Body of pancreas (tissue), 4 donors: Measurements from ENCODE around the gene VAPB. TPM values are rescaled to one million over a fixed set of nuclear protein-coding genes. Genes with fewer than 3 reads are reported as not detected.

Experiments used
- ATAC-seq: fragments of 150-250 bp; one replicate; pipeline ENCODE4 v1.9.1; 2016
- DNase-seq, 4 donors: peaks; one replicate each; pipeline ENCODE4 v3.0.0-alpha.2; 2019
- H3K27ac ChIP-seq, 4 donors: fragments of 200-600 bp; sonication (generic); 1 replicate in 3 of 4; 2 replicates in 1 of 4; pipeline versions ENCODE4 v1.5.1 to v1.6.1; 2016 to 2019; ENCODE audit warnings: mild to moderate bottlenecking in 1 of 4, mixed read lengths in 1 of 4, moderate library complexity in 1 of 4
- H3K27me3 ChIP-seq, 2 donors: fragments of 200-600 bp; sonication (generic); one replicate each; pipeline ENCODE4 v1.6.0; 2016; ENCODE audit warnings: mild to moderate bottlenecking in 1 of 2
- H3K36me3 ChIP-seq, 2 donors: fragments of 200-600 bp; sonication (generic); replicated peaks in 1 of 2; 2 replicates each; pipeline ENCODE4 v1.5.1; 2016; ENCODE audit warnings: low read depth in 2 of 2; ENCODE audit not compliant: insufficient read depth in 1 of 2
- H3K4me1 ChIP-seq: fragments of 200-600 bp; sonication (generic); one replicate; pipeline ENCODE4 v1.6.0; 2016
- H3K4me3 ChIP-seq, 2 donors: fragments of 200-600 bp; sonication (generic); 1 replicate in 1 of 2; 2 replicates in 1 of 2; pipeline ENCODE4 v1.5.1; 2016 to 2019
- H3K9me3 ChIP-seq, 3 donors: fragments of 200-600 bp; sonication (generic); 1 replicate in 2 of 3; 2 replicates in 1 of 3; pipeline ENCODE4 v1.5.1; 2016
- CTCF ChIP-seq, 7 experiments: fragments of 450-650 bp in 4 of 7; fragments of 200-600 bp in 3 of 7; sonication (generic) in 3 of 7; IDR thresholded peaks; one replicate each; pipeline ENCODE4 v1.5.1; 2016 to 2019; ENCODE audit warnings: antibody characterized with exemption in 7 of 7
- POLR2A ChIP-seq, 3 donors: fragments of 450-650 bp; IDR thresholded peaks; one replicate each; pipeline ENCODE4 v1.6.1; 2016; ENCODE audit warnings: antibody characterized with exemption in 3 of 3, mild to moderate bottlenecking in 2 of 3
- WGBS, 2 donors: methylation state at CpG; one replicate each; pipeline ENCODE4 v1.1.5; 2017; 5-methylcytosine and 5-hydroxymethylcytosine counted together
- intact Hi-C: fragments of 100-400 bp; cut with DNase I; formaldehyde crosslinking; loops from one replicate; pipeline ENCODE4 v1.15.1; 2023
- total RNA-seq, 2 donors: library from RNA; depleted of rRNA; stranded (reverse); fragments of >200 nt; gene quantifications; one replicate each; pipeline ENCODE4 v1.1.0, GENCODE V29; 2016

VAPB gene
- total RNA-seq, 2 donors from 2014 or later, result 10.5 to 11.9 TPM

DNA sequence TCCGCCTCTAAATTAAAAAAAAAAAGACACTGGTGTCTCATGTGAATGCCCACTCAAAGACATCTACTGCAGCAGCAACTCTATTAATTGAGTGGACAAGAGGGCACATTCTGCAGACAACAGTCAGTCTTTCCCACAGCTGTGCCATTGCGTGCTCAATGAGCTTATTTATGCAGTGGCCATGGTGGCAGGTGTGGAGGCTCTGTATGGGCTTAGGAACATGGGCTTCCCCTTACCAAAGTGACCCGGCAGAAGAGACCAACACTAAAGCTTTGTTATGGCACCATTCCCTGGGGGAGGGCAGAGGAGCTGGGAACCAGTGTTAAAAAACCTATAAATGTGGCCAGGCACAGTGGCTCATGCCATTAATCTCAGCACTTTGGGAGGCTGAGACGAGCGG lies 4.2 kb upstream of the VAPB start:
- TF ChIP-seq CTCF (IDR thresholded peaks at IDR 0.05) (no peak), POLR2A (IDR thresholded peaks at IDR 0.05) (no peak)
- WGBS, 2 donors, result 81 to 92% methylated on average over 3 to 5 of the region's 5 CpGs

GRCh38 chr20:58388028-58388601 lies 914 bp upstream of the VAPB start:
- H3K4me1 ChIP-seq, result peaks cover 33% of the 10 kb centered on the region
- intact Hi-C loops, result no loop called here

More for the DNA sequence above, 4.2 kb upstream of the VAPB start:
- H3K27ac ChIP-seq, result no peak overlapping the region
- DNase-seq (no peak), ATAC-seq (no peak)
- intact Hi-C loops, result no loop called here
- no peaks in the 10 kb centered on the region for H3K27me3 ChIP-seq
- no peaks in the 10 kb centered on the region for H3K36me3 ChIP-seq
- H3K4me1 ChIP-seq, result peaks cover 2% of the 10 kb centered on the region
- no peaks in the 10 kb centered on the region for H3K9me3 ChIP-seq
- H3K4me3 ChIP-seq, result no peak overlapping the region

GRCh38 chr20:58389324-58389967 lies 417 bp downstream of the VAPB start:
- Histone ChIP-seq H3K4me1 (peaks cover 33% of the 10 kb centered on the region), H3K27me3 (no peaks in the 10 kb centered on the region), H3K36me3 (no peaks in the 10 kb centered on the region), H3K4me3 (peak overlapping the region; percentile 49 to 64), H3K27ac (peak overlapping the region; percentile 71 to 96 (median 89)), H3K9me3 (no peaks in the 10 kb centered on the region)
- intact Hi-C loops, result no loop called here
- 0 to 1% methylated on average over 5 to 56 of the region's 56 CpGs for WGBS, 2 donors
- TF ChIP-seq CTCF (IDR thresholded peaks at IDR 0.05) (no peak), POLR2A (IDR thresholded peaks at IDR 0.05) (peak in 2 of 3 donors; percentile 4 to 37)
- ATAC-seq (peak; percentile 47), DNase-seq (peak; percentile 37 to 47 (median 39))

More at GRCh38 chr20:58388028-58388601, 914 bp upstream of the VAPB start:
- Histone ChIP-seq H3K4me3 (no peak overlapping the region), H3K36me3 (no peaks in the 10 kb centered on the region), H3K27ac (peak overlapping the region in 2 of 4 donors; percentile 84 to 96), H3K27me3 (no peaks in the 10 kb centered on the region), H3K9me3 (no peaks in the 10 kb centered on the region)
- no peak for TF ChIP-seq CTCF (IDR thresholded peaks at IDR 0.05)
- no peak for TF ChIP-seq POLR2A (IDR thresholded peaks at IDR 0.05)
- 54 to 55% methylated on average over 4 of the region's 4 CpGs for WGBS, 2 donors
- ATAC-seq, result no peak
- no peak for DNase-seq

- Histone ChIP-seq H3K27ac (peak overlapping the region in 3 of 4 donors; percentile 84 to 96 (median 94)), H3K4me1 (peaks cover 33% of the 10 kb centered on the region), H3K4me3 (peak overlapping the region; percentile 49 to 64), H3K9me3 (no peaks in the 10 kb centered on the region), H3K36me3 (no peaks in the 10 kb centered on the region), H3K27me3 (no peaks in the 10 kb centered on the region)
- DNase-seq (no peak), ATAC-seq (no peak)
- 64 to 67% methylated on average over 17 of the region's 17 CpGs for WGBS, 2 donors
- TF ChIP-seq CTCF (IDR thresholded peaks at IDR 0.05) (no peak), POLR2A (IDR thresholded peaks at IDR 0.05) (no peak)
- intact Hi-C loops, result no loop called here
These were observed 1.1 kb downstream of the VAPB start for GRCh38 chr20:58389968-58390658.
